PC-9 (cell line): ENCODE measurements around the gene C9orf78. TPM values are rescaled to one million over a fixed set of nuclear protein-coding genes. Genes with fewer than 3 reads are reported as not detected.

Experiments
- BruUV-seq: library from RNA; stranded (reverse); fragments of 400-500 nt; replicated peaks from 2 replicates; lab custom pipeline; 2021; lab: Mats Ljungman, UMichigan
- CTCF ChIA-PET: fragments of 300-600 bp; sonication (Branson Sonifier 250); formaldehyde crosslinking; loops from one replicate; lab custom pipeline; 2022; ENCODE audit warnings: antibody characterized with exemption; lab: Charles Lee
- POLR2A ChIA-PET: fragments of 300-600 bp; sonication (Branson Sonifier 250); formaldehyde crosslinking; loops from one replicate; lab custom pipeline; 2022; ENCODE audit warnings: antibody characterized with exemption; ENCODE audit not compliant: unreplicated experiment; lab: Charles Lee
- DNase-seq, 2 experiments: peaks; one replicate each; pipeline versions ENCODE4 v3.0.0 to v3.0.0-alpha.2; 2015 to 2022; ENCODE audit warnings: mixed read lengths in 1 of 2
- H2AFZ ChIP-seq: fragments of 200-600 bp; sonication (generic); 2 replicates; pipeline ENCODE4 v1.8.1; 2017; ENCODE audit warnings: antibody characterized with exemption
- H3F3A ChIP-seq: fragments of 200-600 bp; sonication (generic); 2 replicates; pipeline ENCODE4 v1.8.1; 2017; ENCODE audit warnings: antibody characterized with exemption, mild to moderate bottlenecking, low read depth; ENCODE audit not compliant: insufficient read depth
- H3K27ac ChIP-seq: fragments of 200-600 bp; sonication (generic); 2 replicates; pipeline ENCODE4 v1.6.1; 2016; ENCODE audit warnings: mixed run types
- H3K27me3 ChIP-seq: fragments of 200-600 bp; sonication (generic); 2 replicates; pipeline ENCODE4 v1.6.1; 2016; ENCODE audit warnings: low read depth, mixed run types; ENCODE audit not compliant: insufficient read depth
- H3K36me3 ChIP-seq: fragments of 200-600 bp; sonication (generic); 2 replicates; pipeline ENCODE4 v1.6.1; 2016; ENCODE audit warnings: low read depth, mixed run types
- H3K4me1 ChIP-seq: fragments of 200-600 bp; sonication (generic); replicated peaks from 2 replicates; pipeline ENCODE4 v1.6.1; 2016; ENCODE audit warnings: mixed run types; ENCODE audit not compliant: insufficient read depth
- H3K4me2 ChIP-seq: fragments of 200-600 bp; sonication (generic); 2 replicates; pipeline ENCODE4 v1.6.1; 2017; ENCODE audit warnings: mixed run types
- H3K4me3 ChIP-seq: fragments of 200-600 bp; sonication (generic); 2 replicates; pipeline ENCODE4 v1.6.1; 2016; ENCODE audit warnings: mixed run types
- H3K79me2 ChIP-seq: fragments of 200-600 bp; sonication (generic); 2 replicates; pipeline ENCODE4 v1.6.1; 2017; ENCODE audit warnings: low read depth, mixed run types
- H3K9me2 ChIP-seq: fragments of 200-600 bp; sonication (generic); 2 replicates; pipeline ENCODE4 v1.8.1; 2017; ENCODE audit warnings: mild to moderate bottlenecking; ENCODE audit not compliant: insufficient read depth
- H3K9me3 ChIP-seq: fragments of 200-600 bp; sonication (generic); 2 replicates; pipeline ENCODE4 v1.8.1; 2016; ENCODE audit warnings: low read depth; ENCODE audit not compliant: insufficient read depth
- H4K20me1 ChIP-seq: fragments of 200-600 bp; sonication (generic); 2 replicates; pipeline ENCODE4 v1.8.1; 2017; ENCODE audit not compliant: insufficient read depth
- EZH2 ChIP-seq: fragments of 200-600 bp; sonication (generic); IDR thresholded peaks from 2 replicates; pipeline ENCODE4 v1.8.0; 2017; ENCODE audit warnings: antibody characterized with exemption, low read depth
- intact Hi-C: fragments of 100-400 bp; cut with micrococcal nuclease; formaldehyde crosslinking; loops from one replicate; pipeline ENCODE4 v1.10.0; 2022; ENCODE audit not compliant: unreplicated experiment
- total RNA-seq: library from RNA; stranded (reverse); gene quantifications from 2 replicates; pipeline ENCODE4 v1.2.3, GENCODE V29; 2021
- TF ChIP-seq, protein P1 (sequence below): fragments of 200-600 bp; sonication (generic); conservative IDR thresholded peaks from 2 replicates; pipeline ENCODE4 v1.6.1; 2017; ENCODE audit warnings: mixed run types, antibody characterized with exemption, mild to moderate bottlenecking, moderate library complexity

The C9orf78 gene
- total RNA-seq, 1 experiment from 2014 or later, result 51.7 TPM

DNA sequence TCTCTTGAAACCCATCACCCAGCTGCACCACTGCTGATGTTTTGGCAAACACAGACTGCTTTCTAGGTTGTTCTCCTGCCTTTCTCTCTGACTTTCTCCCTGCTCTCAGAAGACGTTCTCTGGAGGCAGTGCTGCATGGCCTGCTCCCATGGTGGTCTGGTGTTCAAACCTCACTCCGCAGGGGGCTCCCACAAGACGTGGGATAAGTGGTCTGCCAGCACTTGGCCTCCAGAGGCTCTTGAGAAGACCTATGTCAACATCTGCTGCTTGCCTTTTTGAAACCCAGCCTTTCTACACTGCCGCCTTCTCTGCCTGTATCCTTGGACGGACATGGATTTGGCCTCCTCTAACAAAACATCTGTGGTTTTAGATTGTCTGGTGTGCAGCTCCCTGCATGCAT lies 16.7 kb upstream of the C9orf78 start:
- POLR2A ChIA-PET, result no interaction called here
- no peak overlapping the region for H3K4me3 ChIP-seq
- H3K79me2 ChIP-seq, result no peaks in the 10 kb centered on the region
- DNase-seq, result no peak
- TF ChIP-seq, protein P1, sequence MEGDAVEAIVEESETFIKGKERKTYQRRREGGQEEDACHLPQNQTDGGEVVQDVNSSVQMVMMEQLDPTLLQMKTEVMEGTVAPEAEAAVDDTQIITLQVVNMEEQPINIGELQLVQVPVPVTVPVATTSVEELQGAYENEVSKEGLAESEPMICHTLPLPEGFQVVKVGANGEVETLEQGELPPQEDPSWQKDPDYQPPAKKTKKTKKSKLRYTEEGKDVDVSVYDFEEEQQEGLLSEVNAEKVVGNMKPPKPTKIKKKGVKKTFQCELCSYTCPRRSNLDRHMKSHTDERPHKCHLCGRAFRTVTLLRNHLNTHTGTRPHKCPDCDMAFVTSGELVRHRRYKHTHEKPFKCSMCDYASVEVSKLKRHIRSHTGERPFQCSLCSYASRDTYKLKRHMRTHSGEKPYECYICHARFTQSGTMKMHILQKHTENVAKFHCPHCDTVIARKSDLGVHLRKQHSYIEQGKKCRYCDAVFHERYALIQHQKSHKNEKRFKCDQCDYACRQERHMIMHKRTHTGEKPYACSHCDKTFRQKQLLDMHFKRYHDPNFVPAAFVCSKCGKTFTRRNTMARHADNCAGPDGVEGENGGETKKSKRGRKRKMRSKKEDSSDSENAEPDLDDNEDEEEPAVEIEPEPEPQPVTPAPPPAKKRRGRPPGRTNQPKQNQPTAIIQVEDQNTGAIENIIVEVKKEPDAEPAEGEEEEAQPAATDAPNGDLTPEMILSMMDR, result no peak
- no peak for TF ChIP-seq EZH2
- H3K4me2 ChIP-seq, result peak overlapping the region; percentile 37; the same call in 1 of the 2 replicates
- peaks cover 24% of the 10 kb centered on the region for H3K4me1 ChIP-seq
- no peaks in the 10 kb centered on the region for H3K9me2 ChIP-seq
- H3K9me3 ChIP-seq, result no peaks in the 10 kb centered on the region; the same call in 1 of the 2 replicates
- no peaks in the 10 kb centered on the region for H4K20me1 ChIP-seq
- H3F3A ChIP-seq, result peaks cover 18% of the 10 kb centered on the region
- H3K36me3 ChIP-seq, result no peaks in the 10 kb centered on the region
- intact Hi-C loops, result no loop called here
- CTCF ChIA-PET, result interaction anchor here (1.2 kb wide), 1 partner anchor 12 kb away, joined by 3 read pairs; no protein-coding TSS in a partner anchor
- H3K27me3 ChIP-seq, result no peaks in the 10 kb centered on the region
- no peak overlapping the region for H3K27ac ChIP-seq
- BruUV-seq, result no TSS peak
- no peak overlapping the region for H2AFZ ChIP-seq

DNA sequence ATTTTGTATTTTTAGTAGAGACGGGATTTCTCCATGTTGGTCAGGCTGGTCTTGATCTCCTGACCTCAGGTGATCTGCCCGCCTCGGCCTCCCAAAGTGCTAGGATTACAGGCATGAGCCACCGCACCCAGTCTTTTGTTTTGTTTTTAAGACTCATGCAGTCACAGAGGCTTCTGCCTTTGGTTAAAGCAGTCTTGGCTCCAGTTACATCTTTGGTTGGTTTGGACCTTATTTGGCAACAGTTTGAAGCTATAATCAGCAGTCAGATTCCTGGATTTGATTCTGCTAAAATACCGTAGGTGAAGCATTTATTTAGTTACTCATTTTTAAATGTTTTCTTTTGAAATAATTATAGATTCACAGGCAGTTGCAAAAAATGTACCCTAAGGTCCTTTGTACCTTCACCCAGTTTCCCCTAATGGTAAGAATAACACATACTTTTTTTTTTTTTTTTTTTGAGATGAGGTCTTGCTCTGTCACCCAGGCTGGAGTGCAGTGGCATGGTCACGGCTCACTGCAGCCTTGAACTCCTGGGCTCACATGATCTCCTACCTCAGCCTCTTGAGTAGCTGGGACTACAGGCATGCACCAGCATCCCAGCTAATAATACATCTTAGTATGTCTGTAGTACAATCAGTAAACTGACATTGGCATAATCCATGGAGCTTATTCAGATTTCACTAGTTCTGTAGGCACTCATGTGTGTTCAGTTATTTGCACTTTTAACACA lies 15.9 kb upstream of the C9orf78 start:
- Histone ChIP-seq H3K9me3 (no peaks in the 10 kb centered on the region; the same call in 1 of the 2 replicates), H3K36me3 (no peaks in the 10 kb centered on the region), H3F3A (peaks cover 18% of the 10 kb centered on the region), H3K9me2 (no peaks in the 10 kb centered on the region), H3K4me3 (no peak overlapping the region), H3K4me1 (peaks cover 24% of the 10 kb centered on the region), H4K20me1 (no peaks in the 10 kb centered on the region), H3K4me2 (no peak overlapping the region), H3K27me3 (no peaks in the 10 kb centered on the region), H3K27ac (no peak overlapping the region), H2AFZ (no peak overlapping the region), H3K79me2 (no peaks in the 10 kb centered on the region)
- no peak for DNase-seq
- TF ChIP-seq, protein P1, result no peak
- TF ChIP-seq EZH2, result no peak
- intact Hi-C loops, result no loop called here
- ChIA-PET CTCF (no interaction called here), POLR2A (no interaction called here)
- BruUV-seq, result no TSS peak

DNA sequence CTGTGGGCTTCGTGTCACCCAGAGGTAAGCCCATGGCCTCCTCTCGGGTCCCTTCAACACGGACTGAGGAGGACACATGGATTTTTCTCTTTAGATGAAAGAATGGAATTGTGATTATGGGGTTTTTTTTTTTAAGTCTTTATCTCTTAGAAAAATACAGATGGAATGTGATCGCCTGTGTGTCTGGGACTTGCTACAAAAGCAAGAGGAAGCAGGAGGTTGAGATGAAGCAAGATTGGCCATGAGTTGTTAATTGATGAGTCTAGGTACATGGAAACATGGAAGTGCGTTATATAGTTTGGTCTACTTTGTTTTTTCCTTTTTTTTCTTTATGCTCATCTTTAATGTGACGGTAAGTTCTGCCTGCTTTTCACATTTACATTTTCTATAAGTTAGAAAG lies 14.8 kb upstream of the C9orf78 start:
- H3K27ac ChIP-seq, result no peak overlapping the region
- no peak for DNase-seq
- H3K27me3 ChIP-seq, result no peaks in the 10 kb centered on the region
- TF ChIP-seq EZH2, result no peak
- TF ChIP-seq, protein P1, result no peak
- no peaks in the 10 kb centered on the region; the same call in 1 of the 2 replicates for H3K9me3 ChIP-seq
- no TSS peak for BruUV-seq
- no peak overlapping the region for H3K4me2 ChIP-seq
- intact Hi-C loops, result no loop called here
- H3K9me2 ChIP-seq, result no peaks in the 10 kb centered on the region
- peaks cover 24% of the 10 kb centered on the region for H3K4me1 ChIP-seq
- no peak overlapping the region for H3K4me3 ChIP-seq
- H4K20me1 ChIP-seq, result no peaks in the 10 kb centered on the region
- CTCF ChIA-PET, result no interaction called here
- H3K79me2 ChIP-seq, result no peaks in the 10 kb centered on the region
- peaks cover 20% of the 10 kb centered on the region for H3F3A ChIP-seq
- no peaks in the 10 kb centered on the region for H3K36me3 ChIP-seq
- POLR2A ChIA-PET, result no interaction called here
- H2AFZ ChIP-seq, result no peak overlapping the region
